K562 (cell line): ENCODE results near the gene CFD. TPM values are rescaled to one million over a fixed set of nuclear protein-coding genes. Genes with fewer than 3 reads are reported as not detected.

Experiments used
- CTCFL ChIP-seq: IDR thresholded peaks from 2 replicates; pipeline ENCODE4 v1.6.1; 2011; ENCODE audit warnings: borderline replicate concordance, low read depth, mild to moderate bottlenecking, moderate library complexity, low read length; ENCODE audit not compliant: insufficient read depth, poor library complexity, severe bottlenecking
- JUND ChIP-seq, 2 experiments: IDR thresholded peaks; 2 replicates in 1 of 2; 3 replicates in 1 of 2; pipeline ENCODE4 v1.6.1; 2011; ENCODE audit warnings: borderline replicate concordance in 2 of 2, low read depth in 2 of 2, low read length in 2 of 2, improper control_type of control experiment in 1 of 2, missing biosample characterization in 1 of 2, missing genetic modification characterization in 1 of 2, missing genetic modification reagents in 1 of 2
- KAT7 ChIP-seq: sonication (generic); formaldehyde crosslinking; IDR thresholded peaks from 2 replicates; pipeline ENCODE4 v1.8.0; 2022; ENCODE audit warnings: missing genetic modification reagents, mild to moderate bottlenecking, borderline replicate concordance
- KLF13 ChIP-seq: fragments of 450-650 bp; IDR thresholded peaks from 2 replicates; pipeline ENCODE4 v1.6.1; 2016; ENCODE audit warnings: missing genetic modification characterization, low read depth, mild to moderate bottlenecking, missing compliant biosample characterization, moderate library complexity, borderline replicate concordance
- MYBL2 ChIP-seq, 2 experiments: fragments of 450-650 bp in 1 of 2; sonication (generic) in 1 of 2; formaldehyde crosslinking in 1 of 2; IDR thresholded peaks; 2 replicates each; pipeline versions ENCODE4 v1.6.1 to v1.8.1; 2017 to 2022; ENCODE audit warnings: borderline replicate concordance in 1 of 2, inconsistent platforms in 1 of 2, low read depth in 1 of 2, mild to moderate bottlenecking in 1 of 2, missing genetic modification reagents in 1 of 2, moderate library complexity in 1 of 2
- NFE2 ChIP-seq: IDR thresholded peaks from 2 replicates; pipeline ENCODE4 v1.6.1; 2014; ENCODE audit warnings: antibody characterized with exemption, low read depth
- NONO ChIP-seq, 2 experiments: fragments of 200-400 bp in 1 of 2; fragments of 450-650 bp in 1 of 2; formaldehyde crosslinking in 1 of 2; IDR thresholded peaks; 2 replicates each; pipeline ENCODE4 v1.6.1; 2017; ENCODE audit warnings: low read depth in 2 of 2, mild to moderate bottlenecking in 2 of 2, moderate library complexity in 2 of 2, low read length in 1 of 2
- POLR2B ChIP-seq: fragments of 450-650 bp; IDR thresholded peaks from 2 replicates; pipeline ENCODE4 v1.6.1; 2018; ENCODE audit warnings: low read depth; ENCODE audit not compliant: partially characterized antibody
- SMARCC2 ChIP-seq: fragments of 450-650 bp; IDR thresholded peaks from 2 replicates; pipeline ENCODE4 v1.6.1; 2017; ENCODE audit warnings: antibody characterized with exemption, moderate library complexity, mild to moderate bottlenecking, low read depth
- TAF9B ChIP-seq: fragments of 450-650 bp; IDR thresholded peaks from 2 replicates; pipeline ENCODE4 v1.6.1; 2018; ENCODE audit warnings: mild to moderate bottlenecking; ENCODE audit not compliant: partially characterized antibody
- TSC22D4 ChIP-seq: fragments of 450-650 bp; IDR thresholded peaks from 2 replicates; pipeline ENCODE4 v1.6.1; 2016; ENCODE audit warnings: missing genetic modification characterization, missing biosample characterization, control low read depth
- ZBTB7A ChIP-seq: IDR thresholded peaks from 2 replicates; pipeline ENCODE4 v1.6.1; 2011; ENCODE audit warnings: low read depth, mild to moderate bottlenecking, low read length, moderate library complexity, borderline replicate concordance; ENCODE audit not compliant: control insufficient read depth
- ZEB2 ChIP-seq: fragments of 450-650 bp; IDR thresholded peaks from 2 replicates; pipeline ENCODE4 v1.6.1; 2016
- ZFP91 ChIP-seq: sonication (generic); formaldehyde crosslinking; IDR thresholded peaks from 2 replicates; pipeline ENCODE4 v1.8.0; 2022; ENCODE audit warnings: mild to moderate bottlenecking, missing genetic modification reagents
- ZNF197 ChIP-seq: fragments of 200-800 bp; sonication (Bioruptor generic); IDR thresholded peaks from 2 replicates; pipeline ENCODE4 v1.6.1; 2016; ENCODE audit warnings: low read depth, missing genetic modification characterization, missing compliant biosample characterization
- ZNF507 ChIP-seq: conservative IDR thresholded peaks from 2 replicates; pipeline ENCODE4 v1.6.1; 2017; ENCODE audit warnings: missing genetic modification characterization, missing compliant biosample characterization
- polyA plus RNA-seq, 8 experiments: library from polyadenylated mRNA; depleted of rRNA in 4 of 8; stranded (reverse) in 5 of 8; unstranded in 3 of 8; fragments of >200 nt; fragmentation: Nextera tagmentation in 2 of 8; fragmentation: Illumina TruSeq in 1 of 8; extraction: Ambion mirVana in 2 of 8; extraction: Trizol in 1 of 8; gene quantifications; 2 replicates each; pipeline versions ENCODE4 v1.2.1 to v1.2.3, GENCODE V29; 2011 to 2014; ENCODE audit warnings: inconsistent platforms in 1 of 8, missing spikeins in 1 of 8
- total RNA-seq, 7 experiments: library from RNA; depleted of rRNA in 6 of 7; stranded (reverse); fragments of >200 nt in 6 of 7; fragmentation: Illumina TruSeq in 2 of 7; extraction: Trizol in 2 of 7; gene quantifications; 2 replicates each; pipeline versions ENCODE4 v1.2.1 to v1.2.3, GENCODE V29; 2011 to 2021; ENCODE audit warnings: low replicate concordance in 1 of 7
- TF ChIP-seq, protein P1 (sequence below), 2 experiments: fragments of 450-650 bp; conservative IDR thresholded peaks; 2 replicates each; pipeline ENCODE4 v1.6.1; 2017; ENCODE audit warnings: mild to moderate bottlenecking in 2 of 2, moderate library complexity in 2 of 2
- TF ChIP-seq, protein P2 (sequence below): fragments of 200-400 bp; formaldehyde crosslinking; IDR thresholded peaks from 2 replicates; pipeline ENCODE4 v1.6.1; 2017; ENCODE audit warnings: mild to moderate bottlenecking, low read depth, low read length, moderate library complexity

Gene CFD
- total and polyA plus RNA-seq, 9 of the 15 experiments (the other 6 are each of a cell fraction or from before 2014, with no cell fraction given), result 0.52 to 59.4 (median 7.6) TPM

DNA sequence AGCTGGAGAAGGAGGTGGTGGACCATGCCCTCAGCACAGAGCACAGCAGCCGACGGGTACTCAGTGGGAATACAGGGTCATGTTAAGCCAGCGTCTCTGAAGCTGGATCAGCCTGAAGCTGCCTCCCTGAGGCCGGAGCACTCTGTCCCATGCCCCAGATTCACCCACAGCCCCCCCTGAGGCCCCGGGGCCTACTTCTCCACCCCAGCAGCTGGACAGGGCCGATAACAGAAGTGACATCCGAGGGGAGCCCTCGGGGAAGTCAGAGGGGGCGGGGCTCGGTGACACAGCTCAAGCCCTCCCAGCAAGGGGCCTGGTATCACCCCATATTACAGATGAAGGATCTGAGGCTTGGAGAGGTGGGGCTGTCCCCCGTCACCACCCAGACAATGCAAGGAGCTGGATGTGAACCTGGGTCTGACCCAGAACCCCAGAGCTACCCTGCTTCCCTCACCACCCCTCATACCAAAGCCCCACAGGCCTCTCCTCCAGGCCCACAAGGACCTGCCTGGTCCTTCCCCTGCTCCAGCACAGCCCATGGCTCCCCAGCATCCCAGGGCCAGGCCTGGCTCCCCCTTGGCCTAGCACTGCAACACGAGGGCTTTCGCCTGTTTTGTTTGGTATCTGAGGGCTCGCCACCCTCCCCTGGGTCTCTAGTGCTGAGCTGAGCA is 47.9 kb downstream of the CFD start (continued):
- TF ChIP-seq, protein P1, sequence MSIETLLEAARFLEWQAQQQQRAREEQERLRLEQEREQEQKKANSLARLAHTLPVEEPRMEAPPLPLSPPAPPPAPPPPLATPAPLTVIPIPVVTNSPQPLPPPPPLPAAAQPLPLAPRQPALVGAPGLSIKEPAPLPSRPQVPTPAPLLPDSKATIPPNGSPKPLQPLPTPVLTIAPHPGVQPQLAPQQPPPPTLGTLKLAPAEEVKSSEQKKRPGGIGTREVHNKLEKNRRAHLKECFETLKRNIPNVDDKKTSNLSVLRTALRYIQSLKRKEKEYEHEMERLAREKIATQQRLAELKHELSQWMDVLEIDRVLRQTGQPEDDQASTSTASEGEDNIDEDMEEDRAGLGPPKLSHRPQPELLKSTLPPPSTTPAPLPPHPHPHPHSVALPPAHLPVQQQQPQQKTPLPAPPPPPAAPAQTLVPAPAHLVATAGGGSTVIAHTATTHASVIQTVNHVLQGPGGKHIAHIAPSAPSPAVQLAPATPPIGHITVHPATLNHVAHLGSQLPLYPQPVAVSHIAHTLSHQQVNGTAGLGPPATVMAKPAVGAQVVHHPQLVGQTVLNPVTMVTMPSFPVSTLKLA (conservative IDR thresholded peaks at IDR 0.05), result peak; percentile 82 to 90
- TF ChIP-seq KLF13 (tag) (peak; percentile 86), NONO (IDR thresholded peaks at IDR 0.05; ENCODE audit: low read depth in 2 of 2, low read length in 1 of 2) (peak in 1 of 2 experiments; percentile 92; a peak in 2 of 4 replicates), KAT7 (CRISPR knock-in tag) (no peak), ZFP91 (CRISPR knock-in tag) (0 out of 2 replicates have a peak, but pooled peaks have one; percentile 17), ZNF197 (no peak), ZNF507 (tag) (no peak), TSC22D4 (no peak), JUND (IDR thresholded peaks at IDR 0.05; ENCODE audit: borderline replicate concordance, low read depth, low read length) (peak; percentile 87), JUND (tag; IDR thresholded peaks at IDR 0.05; ENCODE audit: borderline replicate concordance, low read depth, low read length) (peak; percentile 82; the same call in 1 of the 3 replicates), SMARCC2 (peak; percentile 92), MYBL2 (IDR thresholded peaks at IDR 0.05; ENCODE audit: low read depth) (no peak), MYBL2 (CRISPR knock-in tag; IDR thresholded peaks at IDR 0.05; ENCODE audit: borderline replicate concordance) (no peak), CTCFL (no peak), TAF9B (no peak), POLR2B (peak; percentile 33), ZEB2 (no peak), ZBTB7A (peak; percentile 96), NFE2 (peak; percentile 75)
- TF ChIP-seq, protein P2, sequence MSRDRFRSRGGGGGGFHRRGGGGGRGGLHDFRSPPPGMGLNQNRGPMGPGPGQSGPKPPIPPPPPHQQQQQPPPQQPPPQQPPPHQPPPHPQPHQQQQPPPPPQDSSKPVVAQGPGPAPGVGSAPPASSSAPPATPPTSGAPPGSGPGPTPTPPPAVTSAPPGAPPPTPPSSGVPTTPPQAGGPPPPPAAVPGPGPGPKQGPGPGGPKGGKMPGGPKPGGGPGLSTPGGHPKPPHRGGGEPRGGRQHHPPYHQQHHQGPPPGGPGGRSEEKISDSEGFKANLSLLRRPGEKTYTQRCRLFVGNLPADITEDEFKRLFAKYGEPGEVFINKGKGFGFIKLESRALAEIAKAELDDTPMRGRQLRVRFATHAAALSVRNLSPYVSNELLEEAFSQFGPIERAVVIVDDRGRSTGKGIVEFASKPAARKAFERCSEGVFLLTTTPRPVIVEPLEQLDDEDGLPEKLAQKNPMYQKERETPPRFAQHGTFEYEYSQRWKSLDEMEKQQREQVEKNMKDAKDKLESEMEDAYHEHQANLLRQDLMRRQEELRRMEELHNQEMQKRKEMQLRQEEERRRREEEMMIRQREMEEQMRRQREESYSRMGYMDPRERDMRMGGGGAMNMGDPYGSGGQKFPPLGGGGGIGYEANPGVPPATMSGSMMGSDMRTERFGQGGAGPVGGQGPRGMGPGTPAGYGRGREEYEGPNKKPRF, result no peak
